ENCODE data around the gene DTNA. TPM values are rescaled to one million over a fixed set of nuclear protein-coding genes. Genes with fewer than 3 reads are reported as not detected.

The DTNA gene
- total and polyA plus RNA-seq, 2 of the 8 experiments (the other 6 are each of a cell fraction or from before 2014, with no cell fraction given), result 30.2 to 32.7 TPM

GRCh38 chr18:34863702-34864101 lies 153.6 kb downstream of the DTNA start:
- no peak overlapping the region for H3K9ac ChIP-seq (replicated peaks in 1 of 4; ENCODE audit: extremely low read depth in 1 of 4, low read depth in 3 of 4, low read length in 3 of 4)
- no peak overlapping the region for H2BK120ac ChIP-seq (replicated peaks; ENCODE audit: low read depth, low read length)
- H3K4me3 ChIP-seq (ENCODE audit: extremely low read depth in 1 of 4, insufficient read depth in 2 of 4, low read depth in 3 of 4, low read length in 4 of 4), result no peak overlapping the region
- H3K14ac ChIP-seq (ENCODE audit: insufficient read length), result no peak overlapping the region
- H3K4ac ChIP-seq (replicated peaks; ENCODE audit: insufficient read length, low read depth, low read length), result no peak overlapping the region
- no peaks in the 10 kb centered on the region for H3K27me3 ChIP-seq (replicated peaks in 1 of 4; ENCODE audit: control insufficient read depth in 3 of 4, extremely low read depth in 1 of 4, insufficient read depth in 3 of 4, low read length in 3 of 4)
- 96% methylated on average over 3 of the region's 3 CpGs; no CpG with 5 or more reads in 1 of the 2 experiments for WGBS, 2 experiments (ENCODE audit: extremely low coverage in 1 of 2, insufficient coverage in 1 of 2, insufficient read length in 1 of 2, insufficient replicate concordance in 2 of 2, low coverage in 1 of 2, low lambda C conversion rate in 2 of 2, missing lambda C conversion rate in 1 of 2)
- no peaks in the 10 kb centered on the region for H3K79me2 ChIP-seq (ENCODE audit: control insufficient read depth in 1 of 2, insufficient read depth in 2 of 2, low read length in 2 of 2)
- no peak overlapping the region for H3K56ac ChIP-seq (replicated peaks; ENCODE audit: insufficient read length, low read depth, low read length)
- H2BK15ac ChIP-seq (ENCODE audit: low read length), result no peak overlapping the region
- FAIRE-seq (no peak), DNase-seq (ENCODE audit: low read depth in 1 of 2, low spot score in 2 of 2) (no peak)
- H3K18ac ChIP-seq (ENCODE audit: extremely low read depth, low read length), result no peak overlapping the region
- H4K5ac ChIP-seq (ENCODE audit: insufficient read length, low read depth, low read length), result no peak overlapping the region
- POLR2A ChIA-PET (ENCODE audit: partially characterized antibody), result no interaction called here
- H3K79me1 ChIP-seq (ENCODE audit: low read depth, low read length), result no peaks in the 10 kb centered on the region
- no peaks in the 10 kb centered on the region for H3K23me2 ChIP-seq (ENCODE audit: low read depth, low read length)
- H3K23ac ChIP-seq (ENCODE audit: insufficient read length), result no peak overlapping the region
- H2AK5ac ChIP-seq (ENCODE audit: low read depth, low read length), result no peak overlapping the region
- no peaks in the 10 kb centered on the region for H4K20me1 ChIP-seq (replicated peaks in 1 of 2; ENCODE audit: control insufficient read depth in 1 of 2, insufficient read depth in 2 of 2, low read length in 2 of 2)
- no peak overlapping the region for H3K4me2 ChIP-seq (ENCODE audit: insufficient read depth in 1 of 2, low read depth in 2 of 2, low read length in 2 of 2)
- no peak overlapping the region for H2BK5ac ChIP-seq (ENCODE audit: low read depth, low read length)
- CTCF ChIA-PET (ENCODE audit: partially characterized antibody), result interaction anchor here (0.8 to 1.8 kb wide), 7 partner anchors 11 to 143 kb away, joined by 3 to 5 read pairs (median 3); no protein-coding TSS in a partner anchor
- no peak overlapping the region for H2AFZ ChIP-seq (ENCODE audit: low read length)
- no peak overlapping the region for H3K27ac ChIP-seq (ENCODE audit: low read depth, low read length)
- H2BK12ac ChIP-seq (ENCODE audit: low read depth, low read length), result no peak overlapping the region
- H2BK20ac ChIP-seq (ENCODE audit: low read length), result no peak overlapping the region
- H3K4me1 ChIP-seq (replicated peaks in 1 of 4; ENCODE audit: control insufficient read depth in 3 of 4, insufficient read depth in 4 of 4, low read length in 3 of 4), result no peaks in the 10 kb centered on the region
- H4K8ac ChIP-seq (ENCODE audit: extremely low read depth, insufficient read depth, low read length), result no peak overlapping the region
- no peak overlapping the region for H4K91ac ChIP-seq (replicated peaks; ENCODE audit: insufficient read length, low read length)
- no peaks in the 10 kb centered on the region for H3K9me3 ChIP-seq (ENCODE audit: insufficient read depth in 2 of 2, low read depth in 1 of 2, low read length in 1 of 2)
- peaks cover 0 to 2% (median 0%) of the 10 kb centered on the region in 4 experiments; a peak in 2 of 8 replicates for H3K36me3 ChIP-seq (ENCODE audit: control insufficient read depth in 2 of 4, insufficient read depth in 4 of 4, low read length in 3 of 4)
- no peak for TF ChIP-seq BRCA1 (IDR thresholded peaks at IDR 0.05; ENCODE audit: low read depth, low read length)
- TF ChIP-seq, protein P1, sequence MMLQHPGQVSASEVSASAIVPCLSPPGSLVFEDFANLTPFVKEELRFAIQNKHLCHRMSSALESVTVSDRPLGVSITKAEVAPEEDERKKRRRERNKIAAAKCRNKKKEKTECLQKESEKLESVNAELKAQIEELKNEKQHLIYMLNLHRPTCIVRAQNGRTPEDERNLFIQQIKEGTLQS (IDR thresholded peaks at IDR 0.05; ENCODE audit: insufficient read depth, low read depth, low read length), result no peak
- TF ChIP-seq TCF12 (IDR thresholded peaks at IDR 0.05; ENCODE audit: low read depth, low read length), result no peak
- TF ChIP-seq, protein P2, sequence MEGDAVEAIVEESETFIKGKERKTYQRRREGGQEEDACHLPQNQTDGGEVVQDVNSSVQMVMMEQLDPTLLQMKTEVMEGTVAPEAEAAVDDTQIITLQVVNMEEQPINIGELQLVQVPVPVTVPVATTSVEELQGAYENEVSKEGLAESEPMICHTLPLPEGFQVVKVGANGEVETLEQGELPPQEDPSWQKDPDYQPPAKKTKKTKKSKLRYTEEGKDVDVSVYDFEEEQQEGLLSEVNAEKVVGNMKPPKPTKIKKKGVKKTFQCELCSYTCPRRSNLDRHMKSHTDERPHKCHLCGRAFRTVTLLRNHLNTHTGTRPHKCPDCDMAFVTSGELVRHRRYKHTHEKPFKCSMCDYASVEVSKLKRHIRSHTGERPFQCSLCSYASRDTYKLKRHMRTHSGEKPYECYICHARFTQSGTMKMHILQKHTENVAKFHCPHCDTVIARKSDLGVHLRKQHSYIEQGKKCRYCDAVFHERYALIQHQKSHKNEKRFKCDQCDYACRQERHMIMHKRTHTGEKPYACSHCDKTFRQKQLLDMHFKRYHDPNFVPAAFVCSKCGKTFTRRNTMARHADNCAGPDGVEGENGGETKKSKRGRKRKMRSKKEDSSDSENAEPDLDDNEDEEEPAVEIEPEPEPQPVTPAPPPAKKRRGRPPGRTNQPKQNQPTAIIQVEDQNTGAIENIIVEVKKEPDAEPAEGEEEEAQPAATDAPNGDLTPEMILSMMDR (IDR thresholded peaks at IDR 0.05; ENCODE audit: control extremely low read depth in 1 of 3, insufficient read depth in 1 of 3, low read depth in 1 of 3, low read length in 3 of 3), result no peak
- no peak for TF ChIP-seq PHF8 (conservative IDR thresholded peaks at IDR 0.05; ENCODE audit: low read depth, low read length)
- no peak for TF ChIP-seq POLR2A (IDR thresholded peaks at IDR 0.05; ENCODE audit: control extremely low read depth in 1 of 2, low read depth in 2 of 2, low read length in 2 of 2)
- TF ChIP-seq GTF2F1 (IDR thresholded peaks at IDR 0.05; ENCODE audit: borderline replicate concordance, low read depth, low read length), result no peak
- no peak for TF ChIP-seq TAF7 (optimal IDR thresholded peaks at IDR 0.05; ENCODE audit: borderline replicate concordance, low read depth, low read length)
- TF ChIP-seq SRF (IDR thresholded peaks at IDR 0.05; ENCODE audit: low read depth, low read length), result no peak
- no peak for TF ChIP-seq CBX5 (IDR thresholded peaks at IDR 0.05; ENCODE audit: low read depth, low read length)
- no peak for TF ChIP-seq RAD21 (IDR thresholded peaks at IDR 0.05 in 1 of 2, conservative IDR thresholded peaks at IDR 0.05 in 1 of 2; ENCODE audit: low read depth in 2 of 2, low read length in 2 of 2)
